Activated T-cell treated with anti-CD3 and anti-CD28 coated beads, Interleukin-2, amount 50 U/mL, for 48 hours (primary cell): Measurements from ENCODE around the gene ESPNL.

Experiments used
- DNase-seq, 2 experiments: peaks; one replicate each; pipeline ENCODE4 v3.0.0-alpha.2; 2020

ESPNL gene

DNA sequence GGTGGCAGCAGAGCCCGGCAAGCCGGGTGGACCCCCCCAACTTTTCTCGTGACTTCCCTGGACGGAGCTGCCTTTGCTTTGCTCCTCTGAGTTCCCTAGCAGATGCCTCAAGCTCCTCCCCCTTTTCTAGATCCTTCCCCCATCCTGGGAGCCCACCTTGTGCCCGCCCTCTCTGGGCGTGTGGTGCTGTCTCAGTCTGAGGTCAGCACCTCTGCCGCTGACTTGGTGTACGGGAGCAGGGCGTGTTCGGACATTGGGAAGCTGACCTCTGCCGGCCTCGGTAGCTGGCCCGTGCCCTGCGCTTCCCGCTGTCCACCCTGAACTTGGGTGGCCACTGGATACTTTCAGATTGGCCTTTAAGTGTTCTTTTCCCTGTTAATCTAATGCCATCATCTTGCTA lies 19.6 kb upstream of the ESPNL start:
- DNase-seq = peak; percentile 2 to 3

GRCh38 chr2:238081150-238081549 lies 19.0 kb upstream of the ESPNL start:
- peak; percentile 6 to 7 for DNase-seq

DNA sequence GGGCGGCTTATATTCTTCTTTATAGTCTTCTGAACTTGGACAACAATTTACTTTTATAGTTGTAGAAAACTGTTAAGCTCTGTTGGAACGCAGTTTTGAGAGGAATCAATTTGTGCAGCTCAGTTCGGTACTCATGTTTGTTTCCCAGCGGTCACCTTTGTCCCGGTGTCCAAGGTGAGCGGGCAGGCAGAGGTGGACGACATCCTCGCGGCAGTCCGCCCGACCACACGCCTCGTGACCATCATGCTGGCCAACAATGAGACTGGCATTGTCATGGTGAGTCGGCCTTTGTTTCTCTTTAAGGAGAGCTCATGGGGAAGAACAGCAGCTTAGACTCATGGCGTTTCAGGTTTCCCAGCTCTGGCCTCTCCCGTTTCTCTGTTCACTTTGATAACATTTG lies 18.6 kb upstream of the ESPNL start:
- DNase-seq = peak; percentile 2 to 7

DNA sequence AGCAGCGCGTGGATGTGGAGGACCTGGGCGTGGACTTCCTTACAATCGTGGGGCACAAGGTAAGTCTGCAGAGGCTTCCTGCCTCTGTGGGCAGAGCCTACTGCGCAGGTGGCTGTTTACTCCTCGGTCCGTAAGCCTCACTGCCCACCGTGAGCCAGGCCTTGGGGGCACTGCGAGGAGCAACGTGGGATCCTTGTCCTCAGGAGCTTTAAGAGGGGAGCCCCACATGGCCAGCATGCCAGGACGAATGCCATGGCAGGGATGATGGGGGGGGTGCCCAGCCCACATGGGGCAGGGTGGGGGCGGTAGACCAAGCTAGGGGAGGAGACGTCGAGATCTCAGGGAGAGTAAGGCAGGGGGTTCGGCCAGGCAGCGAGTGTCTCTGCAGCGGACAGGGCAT lies 18.0 kb upstream of the ESPNL start:
- DNase-seq = peak in 1 of 2 experiments; percentile 7

- no peak for DNase-seq
Measured at GRCh38 chr2:238082827-238083226, 17.3 kb upstream of the ESPNL start.

GRCh38 chr2:238083919-238084318 lies 16.2 kb upstream of the ESPNL start:
- peak; percentile 0 to 8 for DNase-seq

GRCh38 chr2:238084761-238085160 lies 15.4 kb upstream of the ESPNL start:
- DNase-seq = no peak

GRCh38 chr2:238085899-238086298 lies 14.2 kb upstream of the ESPNL start:
- DNase-seq = no peak

- no peak for DNase-seq
Measured at GRCh38 chr2:238087211-238087610, 12.9 kb upstream of the ESPNL start.

DNA sequence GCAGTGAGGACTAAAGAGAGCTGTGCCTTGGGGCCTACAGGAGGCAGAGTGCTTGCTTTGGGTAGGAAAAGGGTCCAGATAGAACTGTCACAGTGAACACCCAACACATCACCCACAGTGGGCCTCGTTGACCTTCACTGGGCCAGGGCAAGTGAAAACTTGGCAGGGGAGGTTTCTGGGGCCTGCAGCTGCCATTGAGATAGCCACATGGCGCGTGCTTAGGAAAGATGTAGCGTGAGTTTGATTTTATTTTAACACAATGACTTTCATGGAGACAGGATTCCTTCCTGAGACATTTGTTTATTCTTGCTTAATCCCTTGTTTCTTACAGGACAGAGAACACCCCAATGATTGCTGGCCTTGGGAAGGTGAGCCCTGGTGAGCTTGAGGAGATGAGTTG lies 9.3 kb upstream of the ESPNL start:
- DNase-seq = peak in 1 of 2 experiments; percentile 11

- DNase-seq = peak in 1 of 2 experiments; percentile 12
Measured at GRCh38 chr2:238091436-238092060, 8.6 kb upstream of the ESPNL start.

GRCh38 chr2:238092486-238093035 lies 7.6 kb upstream of the ESPNL start:
- DNase-seq = no peak

GRCh38 chr2:238093181-238094140 lies 6.7 kb upstream of the ESPNL start:
- DNase-seq = peak in 1 of 2 experiments; percentile 11

DNA sequence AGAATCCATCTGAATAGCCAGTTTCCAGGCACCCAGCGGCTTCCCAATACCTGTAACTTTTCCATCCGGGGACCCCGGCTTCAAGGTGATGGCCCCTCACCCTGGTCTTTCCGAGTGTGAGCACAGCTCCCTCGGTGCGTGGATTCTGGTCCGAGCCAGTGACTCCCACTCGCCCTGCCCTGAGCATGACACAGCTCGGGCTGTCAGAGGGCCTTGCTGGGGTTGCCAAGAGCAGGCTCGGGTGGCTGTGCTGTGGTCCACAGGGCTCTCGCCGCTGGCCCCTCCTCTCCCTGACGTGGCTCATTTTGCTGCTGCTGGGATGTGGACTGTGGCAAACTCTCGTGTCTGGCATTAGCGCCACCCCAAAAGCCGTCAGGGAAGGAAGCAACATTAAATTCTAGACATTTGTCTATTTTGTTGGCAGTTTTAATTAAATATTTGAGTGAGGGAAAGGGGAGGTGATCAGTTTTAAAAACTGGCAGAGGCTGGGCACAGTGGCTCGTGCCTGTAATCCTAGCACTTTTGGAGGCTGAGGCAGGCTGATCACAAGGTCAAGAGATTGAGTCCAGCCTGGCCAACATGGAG lies 5.6 kb upstream of the ESPNL start:
- DNase-seq = peak in 1 of 2 experiments; percentile 7

DNA sequence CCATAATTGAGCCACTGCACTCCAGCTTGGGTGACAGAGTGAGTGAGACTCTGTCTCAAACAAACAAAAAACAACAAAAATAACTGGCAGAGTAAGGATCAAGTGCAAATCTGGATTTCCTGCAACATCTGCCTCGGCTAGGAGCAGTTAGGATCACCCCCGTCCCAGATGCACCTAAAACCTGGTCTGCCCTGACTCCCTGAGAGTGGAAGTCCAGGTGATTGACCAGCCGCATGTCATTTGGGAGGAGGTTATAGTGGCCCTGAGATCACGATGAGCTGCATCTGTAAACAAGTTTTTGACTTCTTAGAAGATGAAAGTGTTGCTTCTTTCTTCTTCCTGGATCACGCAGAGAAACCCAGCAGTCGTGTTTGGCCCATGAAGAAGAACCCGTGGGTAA lies 5.0 kb upstream of the ESPNL start:
- DNase-seq = peak in 1 of 2 experiments; percentile 11

GRCh38 chr2:238096311-238097011 lies 3.7 kb upstream of the ESPNL start:
- no peak for DNase-seq

DNA sequence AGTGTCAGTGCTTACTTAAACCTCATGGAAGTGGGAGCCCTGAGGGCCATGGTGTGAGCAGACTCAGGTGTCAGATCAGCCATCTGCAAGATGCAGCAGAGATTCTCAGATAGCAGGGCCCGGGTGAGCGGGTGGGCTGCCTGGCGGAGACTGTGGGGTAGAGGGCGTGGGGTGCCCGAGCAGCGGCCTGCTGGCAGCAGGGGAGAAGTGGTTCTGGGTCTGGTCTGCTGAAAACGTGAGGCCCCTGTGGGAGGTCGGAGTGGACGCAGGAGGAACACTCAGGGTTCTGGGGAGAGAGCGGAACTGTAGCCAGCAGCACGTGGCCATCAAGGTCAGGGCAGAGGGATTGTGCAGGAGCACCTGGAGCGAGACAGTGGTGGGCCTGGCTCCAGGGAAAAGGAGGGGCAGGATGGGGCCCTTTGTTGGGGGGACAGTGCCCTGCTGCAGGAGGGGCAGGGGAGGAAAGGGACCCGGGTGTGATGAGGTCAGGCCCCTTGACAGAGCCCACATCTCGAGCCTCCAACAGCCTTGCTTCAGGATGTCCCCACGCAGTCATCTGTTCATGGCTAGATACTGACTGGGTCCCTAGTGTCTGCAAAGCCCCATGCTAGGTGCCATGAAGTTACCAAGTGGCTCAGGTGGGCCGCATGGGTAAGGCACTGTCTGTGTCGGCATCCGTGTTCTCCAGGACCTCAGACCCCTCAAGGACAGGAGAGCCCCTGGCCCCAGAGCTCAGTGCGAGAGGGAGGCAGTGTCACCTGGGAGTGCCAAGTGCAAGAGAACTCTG lies 2.7 kb upstream of the ESPNL start:
- peak in 1 of 2 experiments; percentile 17 for DNase-seq

DNA sequence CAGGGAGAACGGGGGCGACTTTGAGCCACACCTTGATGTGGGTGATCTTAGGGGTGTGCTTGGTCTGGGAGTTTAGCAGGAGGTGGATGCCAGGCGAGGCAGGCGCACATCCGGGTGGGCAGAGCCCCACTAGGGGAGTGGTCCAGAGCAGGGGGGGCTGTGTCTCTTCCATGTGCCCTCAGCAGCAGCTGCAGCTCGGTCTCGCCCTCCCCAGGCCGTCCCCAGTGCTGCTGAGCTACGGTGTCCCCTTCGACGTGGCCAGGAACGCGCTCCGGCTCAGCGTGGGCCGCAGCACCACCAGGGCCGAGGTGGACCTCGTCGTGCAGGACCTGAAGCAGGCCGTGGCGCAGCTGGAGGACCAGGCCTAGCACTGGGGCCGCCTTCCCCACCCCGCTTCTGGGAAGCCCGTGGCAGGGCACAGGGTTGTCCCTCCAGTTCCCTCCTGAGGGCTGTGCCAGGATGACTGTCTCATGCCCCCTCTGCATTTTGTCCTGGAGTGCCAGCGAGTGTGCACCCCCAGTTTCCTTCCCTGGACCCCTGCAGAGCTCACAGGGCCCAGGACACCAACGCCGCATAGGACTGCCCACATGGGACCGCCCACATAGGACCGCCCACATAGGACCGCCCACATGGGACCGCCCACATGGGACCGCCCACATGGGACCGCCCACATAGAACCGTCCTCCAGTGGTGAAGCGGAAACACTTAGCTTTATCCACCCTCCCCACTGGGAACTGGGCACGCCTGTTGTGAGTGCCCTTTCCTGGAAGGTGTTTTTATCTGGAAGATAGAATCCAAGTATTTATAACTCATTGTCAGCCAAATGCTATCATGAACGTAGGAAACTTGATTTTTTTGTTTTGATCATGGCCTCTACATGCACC lies 1.9 kb upstream of the ESPNL start:
- peak in 1 of 2 experiments; percentile 22 for DNase-seq

DNA sequence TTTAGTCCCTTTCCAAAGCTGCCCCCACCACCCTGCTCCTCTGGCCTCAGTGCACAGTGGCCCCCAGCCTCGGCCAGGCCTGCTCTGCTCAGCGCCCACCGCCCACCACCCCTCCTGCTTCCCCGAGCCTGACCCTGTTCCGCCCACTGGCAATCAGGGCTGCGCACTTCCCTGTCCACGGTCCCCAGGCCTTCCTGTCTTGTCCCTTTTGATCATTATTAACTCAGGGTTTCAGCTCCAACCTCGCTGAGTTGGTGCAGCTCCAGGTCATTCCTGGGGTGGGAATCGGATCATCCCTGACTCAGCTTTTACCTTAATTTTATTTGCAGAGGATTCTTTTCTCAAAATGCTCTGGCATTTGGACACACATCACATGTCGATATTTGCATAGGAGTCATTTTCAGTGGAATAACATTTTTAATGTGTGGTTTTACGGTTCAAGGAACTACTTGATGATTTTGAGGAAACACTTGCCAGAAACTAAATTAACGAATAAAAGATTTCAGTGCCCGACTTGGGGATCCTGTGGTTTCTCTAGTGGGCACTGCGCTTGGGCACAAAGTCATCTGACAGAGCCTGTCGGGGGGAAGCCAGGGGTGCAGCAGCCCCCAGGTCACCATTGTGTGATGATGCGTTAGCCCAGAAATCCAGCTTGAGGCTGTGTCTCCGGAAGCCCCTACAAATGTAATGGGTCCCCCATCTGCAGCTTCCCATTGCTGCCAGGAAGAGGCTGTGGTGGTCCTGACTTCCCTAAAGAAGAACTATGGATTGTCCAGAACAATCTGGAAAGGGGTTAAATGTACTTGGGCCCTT lies 1.0 kb upstream of the ESPNL start:
- DNase-seq = peak in 1 of 2 experiments; percentile 18

DNA sequence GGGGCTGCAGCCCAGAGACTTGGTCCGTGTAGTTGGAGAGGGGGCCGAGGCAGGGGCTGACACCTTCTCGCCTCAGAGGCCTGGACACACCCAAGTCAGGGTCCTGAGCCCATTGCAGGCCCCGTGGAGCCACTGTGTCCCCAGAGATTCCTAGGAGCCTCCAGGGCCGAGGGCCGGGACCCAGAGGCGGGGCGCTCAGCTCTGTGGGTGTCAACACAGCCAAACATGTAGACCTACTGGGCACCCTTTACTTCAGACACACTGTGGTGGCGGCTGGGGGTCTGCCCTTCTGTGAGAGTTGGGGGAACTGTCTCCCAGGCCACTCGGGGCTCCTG lies 459 bp upstream of the ESPNL start:
- DNase-seq = peak in 1 of 2 experiments; percentile 20
